GM10266 (cell line): ENCODE measurements around the gene CCDC63.

Source experiments
- DNase-seq: peaks from one replicate; pipeline ENCODE4 v3.0.0; 2012; ENCODE audit errors: extremely low spot score
- TF ChIP-seq, protein P1 (sequence below): IDR thresholded peaks from 2 replicates; pipeline ENCODE4 v1.5.1; 2012; ENCODE audit warnings: mild to moderate bottlenecking, low read depth; ENCODE audit not compliant: control insufficient read depth, insufficient read depth; ENCODE audit errors: missing control alignments

CCDC63 gene

GRCh38 chr12:110880651-110881050 is 33.9 kb downstream of the CCDC63 start:
- DNase-seq, result no peak
- TF ChIP-seq, protein P1, sequence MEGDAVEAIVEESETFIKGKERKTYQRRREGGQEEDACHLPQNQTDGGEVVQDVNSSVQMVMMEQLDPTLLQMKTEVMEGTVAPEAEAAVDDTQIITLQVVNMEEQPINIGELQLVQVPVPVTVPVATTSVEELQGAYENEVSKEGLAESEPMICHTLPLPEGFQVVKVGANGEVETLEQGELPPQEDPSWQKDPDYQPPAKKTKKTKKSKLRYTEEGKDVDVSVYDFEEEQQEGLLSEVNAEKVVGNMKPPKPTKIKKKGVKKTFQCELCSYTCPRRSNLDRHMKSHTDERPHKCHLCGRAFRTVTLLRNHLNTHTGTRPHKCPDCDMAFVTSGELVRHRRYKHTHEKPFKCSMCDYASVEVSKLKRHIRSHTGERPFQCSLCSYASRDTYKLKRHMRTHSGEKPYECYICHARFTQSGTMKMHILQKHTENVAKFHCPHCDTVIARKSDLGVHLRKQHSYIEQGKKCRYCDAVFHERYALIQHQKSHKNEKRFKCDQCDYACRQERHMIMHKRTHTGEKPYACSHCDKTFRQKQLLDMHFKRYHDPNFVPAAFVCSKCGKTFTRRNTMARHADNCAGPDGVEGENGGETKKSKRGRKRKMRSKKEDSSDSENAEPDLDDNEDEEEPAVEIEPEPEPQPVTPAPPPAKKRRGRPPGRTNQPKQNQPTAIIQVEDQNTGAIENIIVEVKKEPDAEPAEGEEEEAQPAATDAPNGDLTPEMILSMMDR, result no peak

DNA sequence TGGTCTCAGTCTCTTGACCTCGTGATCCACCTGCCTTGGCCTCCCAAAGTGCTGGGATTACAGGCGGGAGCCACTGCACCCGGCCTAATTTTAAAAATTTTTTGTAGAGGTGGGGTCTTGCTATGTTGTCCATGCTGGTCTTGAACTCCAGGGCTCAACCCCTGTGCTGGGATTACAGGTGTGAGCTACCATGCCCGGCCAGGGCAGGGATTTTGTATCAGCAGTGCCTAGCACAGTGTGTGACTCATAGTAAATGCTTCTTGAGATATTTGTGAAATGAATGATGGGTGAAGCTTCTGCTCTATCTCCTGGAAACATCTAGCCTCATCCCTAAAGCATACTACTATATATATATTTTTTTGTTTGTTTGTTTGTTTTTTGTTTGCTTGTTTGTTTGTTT is 36.5 kb downstream of the CCDC63 start:
- DNase-seq, result no peak
- TF ChIP-seq, protein P1, result no peak

- TF ChIP-seq, protein P1, result no peak
- no peak for DNase-seq
Observed at GRCh38 chr12:110885152-110885840, 38.5 kb downstream of the CCDC63 start.

GRCh38 chr12:110888256-110888991 is 41.6 kb downstream of the CCDC63 start:
- TF ChIP-seq, protein P1, result no peak
- DNase-seq, result no peak

- TF ChIP-seq, protein P1, result no peak
- DNase-seq, result no peak
Observed at GRCh38 chr12:110889361-110889760, 42.6 kb downstream of the CCDC63 start.

GRCh38 chr12:110893956-110894355 is 47.2 kb downstream of the CCDC63 start:
- DNase-seq, result no peak
- TF ChIP-seq, protein P1, result peak; percentile 13

DNA sequence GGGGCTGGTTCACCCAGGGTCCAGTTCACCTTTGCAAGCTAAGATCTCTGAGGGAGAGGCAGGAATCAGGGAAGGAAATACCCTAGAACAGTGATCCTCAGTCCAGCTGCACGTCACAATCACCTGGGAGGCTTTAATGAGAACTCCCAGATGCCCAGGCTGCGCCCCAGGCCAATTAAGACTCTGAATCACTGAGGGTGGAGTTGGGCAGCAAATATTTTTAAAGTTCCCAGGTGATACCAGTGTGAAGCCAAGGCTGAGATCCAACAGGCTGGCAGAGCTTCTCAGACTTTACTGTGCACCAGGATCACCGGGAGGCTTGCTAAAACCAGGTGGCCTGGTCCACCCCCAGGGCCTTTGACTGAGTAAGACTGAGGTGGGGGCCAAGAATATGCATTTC is 49.8 kb downstream of the CCDC63 start:
- TF ChIP-seq, protein P1, result no peak
- DNase-seq, result no peak
